ENCODE measurements around the gene BEAN1.

DNA sequence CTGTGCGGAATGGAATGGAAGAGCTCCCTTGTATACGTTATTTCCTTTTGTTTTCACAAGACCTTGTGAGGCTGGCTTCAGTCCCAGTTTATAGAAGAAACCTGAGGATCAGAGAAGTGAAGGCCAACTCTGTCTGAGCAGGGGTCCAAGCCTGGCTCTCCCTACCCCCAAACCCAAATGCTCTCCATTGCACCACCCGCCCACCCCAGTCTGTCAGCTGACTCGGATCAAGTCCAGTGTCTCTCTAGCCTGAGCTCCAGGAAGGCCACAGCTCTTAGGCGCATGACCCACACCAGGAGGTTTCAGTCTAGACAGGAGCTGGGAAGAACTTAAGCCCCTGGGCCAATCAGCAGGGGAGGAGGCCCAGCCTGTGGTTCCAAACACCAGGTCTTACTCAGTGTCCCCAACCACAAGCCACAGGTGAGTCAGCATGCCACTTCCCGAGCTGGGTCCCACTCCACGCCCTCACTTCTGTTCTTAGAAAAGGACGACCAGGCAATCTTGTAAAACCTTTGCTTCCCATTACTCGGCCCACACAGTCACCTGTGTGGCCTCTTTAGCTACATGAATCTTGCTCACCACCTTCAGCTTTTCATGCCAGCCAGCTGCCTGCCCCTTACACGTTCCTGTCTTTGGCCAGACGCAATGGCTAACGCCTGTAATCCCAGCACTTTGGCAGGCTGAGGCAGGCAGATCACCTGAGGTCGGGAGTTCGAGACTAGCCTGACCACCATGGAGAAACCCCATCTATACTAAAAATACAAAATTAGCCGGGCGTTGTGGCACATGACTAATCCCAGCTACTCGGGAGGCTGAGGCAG is 95.1 kb downstream of the BEAN1 start:
- TF ChIP-seq CREB5 (CRISPR knock-in tag; IDR thresholded peaks at IDR 0.05; ENCODE audit: low read depth) (no peak), ZNF70 (CRISPR knock-in tag; IDR thresholded peaks at IDR 0.05) (no peak), SNAI2 (CRISPR knock-in tag; IDR thresholded peaks at IDR 0.05) (no peak), PATZ1 (CRISPR knock-in tag; IDR thresholded peaks at IDR 0.05; ENCODE audit: borderline replicate concordance) (no peak), ZC3H10 (CRISPR knock-in tag; IDR thresholded peaks at IDR 0.05) (no peak), POU6F1 (CRISPR knock-in tag; IDR thresholded peaks at IDR 0.05; ENCODE audit: borderline replicate concordance, low read depth) (no peak), ARNTL (CRISPR knock-in tag; IDR thresholded peaks at IDR 0.05; ENCODE audit: borderline replicate concordance, low read depth) (no peak)

Measured in SK-N-SH treated with all-trans-retinoic acid at 6 μM for 48 hours (cell line).